GM19193 (cell line): ENCODE data around the gene CSF2.

Source experiments
- POLR2A ChIP-seq: IDR thresholded peaks from 4 replicates; pipeline ENCODE4 v1.6.1; 2011; ENCODE audit not compliant: insufficient read depth, insufficient read length; ENCODE audit errors: extremely low read depth

The CSF2 gene

GRCh38 chr5:132050661-132051552 is 22.7 kb upstream of the CSF2 start:
- no peak for TF ChIP-seq POLR2A

- TF ChIP-seq POLR2A = no peak
These were observed 21.1 kb upstream of the CSF2 start for GRCh38 chr5:132052520-132052919.

- no peak for TF ChIP-seq POLR2A
These were observed 20.1 kb upstream of the CSF2 start for GRCh38 chr5:132053483-132053882.

GRCh38 chr5:132054031-132054696 is 19.4 kb upstream of the CSF2 start:
- TF ChIP-seq POLR2A = no peak

- TF ChIP-seq POLR2A = no peak
These were observed 18.7 kb upstream of the CSF2 start for GRCh38 chr5:132054697-132055440.

- no peak for TF ChIP-seq POLR2A
These were observed 18.2 kb upstream of the CSF2 start for GRCh38 chr5:132055441-132055807.

- no peak for TF ChIP-seq POLR2A
These were observed 17.6 kb upstream of the CSF2 start for GRCh38 chr5:132055808-132056609.

GRCh38 chr5:132056610-132057497 is 16.7 kb upstream of the CSF2 start:
- no peak for TF ChIP-seq POLR2A

GRCh38 chr5:132057498-132058255 is 15.9 kb upstream of the CSF2 start:
- TF ChIP-seq POLR2A = no peak

GRCh38 chr5:132058646-132059042 is 14.9 kb upstream of the CSF2 start:
- no peak for TF ChIP-seq POLR2A

GRCh38 chr5:132059043-132059695 is 14.4 kb upstream of the CSF2 start:
- TF ChIP-seq POLR2A = no peak

GRCh38 chr5:132059696-132060500 is 13.7 kb upstream of the CSF2 start:
- no peak for TF ChIP-seq POLR2A
